ENCODE measurements around the gene PEX26. TPM values are rescaled to one million over a fixed set of nuclear protein-coding genes. Genes with fewer than 3 reads are reported as not detected.
A peak's percentile ranks its signal among the peaks of the same experiment; 100 is the strongest.

The PEX26 gene
- total and polyA plus RNA-seq, 2 donors (not counting 1 experiment from before 2014, with no cell fraction given): 10.9 to 33.4 TPM

GRCh38 chr22:18114495-18114894, 36.7 kb downstream of the PEX26 start:
- H3K4me2 ChIP-seq (replicated peaks; ENCODE audit: low read depth, low read length, poor library complexity, severe bottlenecking): peak overlapping the region; percentile 17
- 20% methylated on average over 4 of the region's 4 CpGs for WGBS (ENCODE audit: insufficient coverage)
- no peaks in the 10 kb centered on the region for H3K36me3 ChIP-seq (replicated peaks in 1 of 2; ENCODE audit: control extremely low read depth in 1 of 2, control insufficient read depth in 1 of 2, extremely low read depth in 1 of 2, insufficient read depth in 2 of 2, low read length in 1 of 2)
- peaks cover 26% of the 10 kb centered on the region for H3K4me1 Mint-ChIP-seq
- H3K79me2 ChIP-seq (ENCODE audit: control insufficient read depth, insufficient read depth, low read length): no peaks in the 10 kb centered on the region
- H3K27ac ChIP-seq (ENCODE audit: low read length in 2 of 2): no peak overlapping the region
- ATAC-seq (ENCODE audit: low read depth) (no peak), DNase-seq (no peak)
- no peak overlapping the region for H3K4me3 ChIP-seq (ENCODE audit: control extremely low read depth in 1 of 5, extremely low read depth in 1 of 5, insufficient read depth in 1 of 5, low read depth in 2 of 5, low read length in 4 of 5)
- H3K9me3 ChIP-seq (ENCODE audit: control extremely low read depth in 1 of 3, control insufficient read depth in 2 of 3, insufficient read depth in 1 of 3, low read length in 2 of 3): peaks cover 0 to 5% (median 0%) of the 10 kb centered on the region in 3 donors
- intact Hi-C loops (cut with micrococcal nuclease): no loop called here
- H3K9ac ChIP-seq (ENCODE audit: low read length): no peak overlapping the region
- no peak overlapping the region for H2AFZ ChIP-seq (ENCODE audit: insufficient read depth, low read depth, low read length, poor library complexity, severe bottlenecking)
- peaks cover 26% of the 10 kb centered on the region for H3K27me3 Mint-ChIP-seq
- H3K27me3 ChIP-seq (replicated peaks in 1 of 4; ENCODE audit: control extremely low read depth in 1 of 4, control insufficient read depth in 3 of 4, insufficient read depth in 4 of 4, low read length in 3 of 4): peaks cover 0 to 40% (median 14%) of the 10 kb centered on the region in 4 experiments
- H3K4me3 Mint-ChIP-seq: no peak overlapping the region
- ChIA-PET POLR2A (no interaction called here), CTCF (no interaction called here)
- peaks cover 28 to 32% of the 10 kb centered on the region in 2 donors for H3K4me1 ChIP-seq (ENCODE audit: control insufficient read depth in 2 of 2, insufficient read depth in 2 of 2, low read length in 2 of 2)
- TF ChIP-seq EZH2 (IDR thresholded peaks at IDR 0.05; ENCODE audit: borderline replicate concordance, insufficient read depth, low read depth, low read length, poor library complexity, severe bottlenecking): no peak
- no peak for TF ChIP-seq CTCF (IDR thresholded peaks at IDR 0.05)
- no peaks in the 10 kb centered on the region for H4K20me1 ChIP-seq (ENCODE audit: control insufficient read depth, insufficient read depth, low read length, poor library complexity, severe bottlenecking)
- no peaks in the 10 kb centered on the region for H3K9me3 Mint-ChIP-seq (ENCODE audit: insufficient read depth)
- H3K27ac Mint-ChIP-seq: no peak overlapping the region

- H3K4me2 ChIP-seq (replicated peaks; ENCODE audit: low read depth, low read length, poor library complexity, severe bottlenecking): no peak overlapping the region
- H3K9me3 Mint-ChIP-seq (ENCODE audit: insufficient read depth): no peaks in the 10 kb centered on the region
- 96% methylated on average over 14 of the region's 15 CpGs for WGBS (ENCODE audit: insufficient coverage)
- intact Hi-C loops (cut with micrococcal nuclease): no loop called here
- H2AFZ ChIP-seq (ENCODE audit: insufficient read depth, low read depth, low read length, poor library complexity, severe bottlenecking): no peak overlapping the region
- H3K36me3 ChIP-seq (replicated peaks in 1 of 2; ENCODE audit: control extremely low read depth in 1 of 2, control insufficient read depth in 1 of 2, extremely low read depth in 1 of 2, insufficient read depth in 2 of 2, low read length in 1 of 2): no peaks in the 10 kb centered on the region
- H3K4me1 ChIP-seq (ENCODE audit: control insufficient read depth in 2 of 2, insufficient read depth in 2 of 2, low read length in 2 of 2): peaks cover 28 to 30% of the 10 kb centered on the region in 2 donors
- no peak overlapping the region for H3K4me3 ChIP-seq (ENCODE audit: control extremely low read depth in 1 of 5, extremely low read depth in 1 of 5, insufficient read depth in 1 of 5, low read depth in 2 of 5, low read length in 4 of 5)
- H3K9me3 ChIP-seq (ENCODE audit: control extremely low read depth in 1 of 3, control insufficient read depth in 2 of 3, insufficient read depth in 1 of 3, low read length in 2 of 3): peaks cover 0 to 3% (median 0%) of the 10 kb centered on the region in 3 donors
- no peak for TF ChIP-seq CTCF (IDR thresholded peaks at IDR 0.05)
- TF ChIP-seq EZH2 (IDR thresholded peaks at IDR 0.05; ENCODE audit: borderline replicate concordance, insufficient read depth, low read depth, low read length, poor library complexity, severe bottlenecking): no peak
- H3K4me1 Mint-ChIP-seq: peaks cover 22% of the 10 kb centered on the region
- H3K27ac ChIP-seq (ENCODE audit: low read length in 2 of 2): no peak overlapping the region
- peaks cover 19% of the 10 kb centered on the region for H3K27me3 Mint-ChIP-seq
- H4K20me1 ChIP-seq (ENCODE audit: control insufficient read depth, insufficient read depth, low read length, poor library complexity, severe bottlenecking): no peaks in the 10 kb centered on the region
- ChIA-PET CTCF (no interaction called here), POLR2A (no interaction called here)
- H3K27ac Mint-ChIP-seq: no peak overlapping the region
- no peak overlapping the region for H3K9ac ChIP-seq (ENCODE audit: low read length)
- DNase-seq: no peak
- H3K79me2 ChIP-seq (ENCODE audit: control insufficient read depth, insufficient read depth, low read length): no peaks in the 10 kb centered on the region
- ATAC-seq (ENCODE audit: low read depth): no peak
- H3K4me3 Mint-ChIP-seq: no peak overlapping the region
- H3K27me3 ChIP-seq (replicated peaks in 1 of 4; ENCODE audit: control extremely low read depth in 1 of 4, control insufficient read depth in 3 of 4, insufficient read depth in 4 of 4, low read length in 3 of 4): peaks cover 0 to 34% (median 12%) of the 10 kb centered on the region in 4 experiments
These were observed 37.3 kb downstream of the PEX26 start for GRCh38 chr22:18114976-18115652.

All from B cell (primary cell).